ENCODE data around the gene SLC25A22. TPM values are rescaled to one million over a fixed set of nuclear protein-coding genes. Genes with fewer than 3 reads are reported as not detected.

SLC25A22 gene
- total RNA-seq, 2 experiments from 2014 or later = 45.9 to 49.1 TPM

- H3K36me3 Mint-ChIP-seq (ENCODE audit: low read depth) = peaks cover 10% of the 10 kb centered on the region
- CTCF ChIA-PET = interaction anchor here (0.5 to 1.2 kb wide), 2 partner anchors 24 to 111 kb away, joined by 3 to 5 read pairs; no protein-coding TSS in a partner anchor
- no peak overlapping the region for H3K4me3 Mint-ChIP-seq
- POLR2A ChIA-PET = no interaction called here
- no peak overlapping the region for H3K27ac Mint-ChIP-seq
- peaks cover 20% of the 10 kb centered on the region for H3K27me3 Mint-ChIP-seq
- H3K9me3 Mint-ChIP-seq = no peaks in the 10 kb centered on the region
- DNase-seq = no peak
- peaks cover 42% of the 10 kb centered on the region for H3K4me1 Mint-ChIP-seq
These were observed 26.3 kb upstream of the SLC25A22 start for GRCh38 chr11:824292-824880.

GRCh38 chr11:823441-824291, 25.6 kb upstream of the SLC25A22 start:
- peaks cover 36% of the 10 kb centered on the region for H3K4me1 Mint-ChIP-seq
- no peak overlapping the region for H3K27ac Mint-ChIP-seq
- peaks cover 13% of the 10 kb centered on the region for H3K27me3 Mint-ChIP-seq
- H3K36me3 Mint-ChIP-seq (ENCODE audit: low read depth) = peaks cover 10% of the 10 kb centered on the region
- ChIA-PET CTCF (interaction anchor here (0.5 to 1.2 kb wide), 2 partner anchors 24 to 111 kb away, joined by 3 to 5 read pairs; no protein-coding TSS in a partner anchor), POLR2A (no interaction called here)
- DNase-seq = no peak
- H3K4me3 Mint-ChIP-seq = no peak overlapping the region
- H3K9me3 Mint-ChIP-seq = no peaks in the 10 kb centered on the region

- peaks cover 26% of the 10 kb centered on the region for H3K4me1 Mint-ChIP-seq
- no peak for DNase-seq
- no peaks in the 10 kb centered on the region for H3K9me3 Mint-ChIP-seq
- H3K27ac Mint-ChIP-seq = no peak overlapping the region
- peak overlapping the region; percentile 84 for H3K4me3 Mint-ChIP-seq
- peaks cover 10% of the 10 kb centered on the region for H3K36me3 Mint-ChIP-seq (ENCODE audit: low read depth)
- ChIA-PET CTCF (no interaction called here), POLR2A (no interaction called here)
- no peaks in the 10 kb centered on the region for H3K27me3 Mint-ChIP-seq
These were observed 23.7 kb upstream of the SLC25A22 start for GRCh38 chr11:821512-822371.

- CTCF ChIA-PET = interaction anchor here (1.0 to 2.1 kb wide), 2 partner anchors 10 to 21 kb away, joined by 4 to 6 read pairs; partner anchors contain the start of genes POLR2L and TSPAN4
These were observed 22.8 kb upstream of the SLC25A22 start for GRCh38 chr11:820655-821511.

GRCh38 chr11:819943-820649, 22.0 kb upstream of the SLC25A22 start:
- Mint-ChIP-seq H3K4me1 (peaks cover 21% of the 10 kb centered on the region), H3K27me3 (no peaks in the 10 kb centered on the region), H3K27ac (peak overlapping the region; percentile 92), H3K36me3 (ENCODE audit: low read depth) (peaks cover 7% of the 10 kb centered on the region), H3K4me3 (peak overlapping the region; percentile 84), H3K9me3 (no peaks in the 10 kb centered on the region)
- ChIA-PET POLR2A (interaction anchor here (1.1 kb wide), 1 partner anchor 11 kb away, joined by 3 read pairs; the partner anchor contains the start of gene RPLP2), CTCF (interaction anchor here (1.0 to 2.1 kb wide), 7 partner anchors 10 to 30 kb away, joined by 3 to 12 read pairs (median 5); partner anchors contain the start of genes CEND1, POLR2L, RPLP2 and TSPAN4)
- DNase-seq = peak; percentile 97

More at GRCh38 chr11:820655-821511, 22.8 kb upstream of the SLC25A22 start:
- H3K27ac Mint-ChIP-seq = peak overlapping the region; percentile 19
- no peak for DNase-seq
- peak overlapping the region; percentile 84 for H3K4me3 Mint-ChIP-seq
- peaks cover 10% of the 10 kb centered on the region for H3K36me3 Mint-ChIP-seq (ENCODE audit: low read depth)
- H3K4me1 Mint-ChIP-seq = peaks cover 21% of the 10 kb centered on the region
- no peaks in the 10 kb centered on the region for H3K9me3 Mint-ChIP-seq
- no peaks in the 10 kb centered on the region for H3K27me3 Mint-ChIP-seq
- POLR2A ChIA-PET = no interaction called here

GRCh38 chr11:819129-819931, 21.2 kb upstream of the SLC25A22 start:
- Mint-ChIP-seq H3K9me3 (no peaks in the 10 kb centered on the region), H3K36me3 (ENCODE audit: low read depth) (peaks cover 3% of the 10 kb centered on the region), H3K27me3 (no peaks in the 10 kb centered on the region), H3K27ac (peak overlapping the region; percentile 92), H3K4me3 (peak overlapping the region; percentile 84), H3K4me1 (peaks cover 21% of the 10 kb centered on the region)
- POLR2A ChIA-PET = interaction anchor here (1.1 kb wide), 1 partner anchor 10 kb away, joined by 3 read pairs; the partner anchor contains the start of gene RPLP2
- CTCF ChIA-PET = interaction anchor here (1.2 to 2.1 kb wide), 7 partner anchors 10 to 29 kb away, joined by 3 to 12 read pairs (median 5); partner anchors contain the start of genes CEND1 and RPLP2
- DNase-seq = peak; percentile 90

GRCh38 chr11:818396-819128, 20.5 kb upstream of the SLC25A22 start, which contains the start of gene PNPLA2:
TSS of gene PNPLA2 (plus strand) at chr11:818914. CDS start at chr11:819719, 805 bp downstream.
- POLR2A ChIA-PET = interaction anchor here (1.1 kb wide), 1 partner anchor 9 kb away, joined by 3 read pairs; the partner anchor contains the start of gene RPLP2
- CTCF ChIA-PET = interaction anchor here (0.7 to 2.1 kb wide), 11 partner anchors 10 to 412 kb away, joined by 3 to 12 read pairs (median 5); partner anchors contain the start of genes CEND1, PIDD1 and RPLP2
- peak within 1 kb of the TSS; percentile 84 for H3K4me3 Mint-ChIP-seq
- DNase-seq = no peak
- no peaks in the 10 kb centered on the region for H3K27me3 Mint-ChIP-seq
- H3K27ac Mint-ChIP-seq = peak within 1 kb of the TSS; percentile 92
- peaks cover 3% of the 10 kb centered on the region for H3K36me3 Mint-ChIP-seq (ENCODE audit: low read depth)
- no peaks in the 10 kb centered on the region for H3K9me3 Mint-ChIP-seq
- H3K4me1 Mint-ChIP-seq = peaks cover 23% of the 10 kb centered on the region

GRCh38 chr11:816433-816779, 18.3 kb upstream of the SLC25A22 start:
- Mint-ChIP-seq H3K27ac (no peak overlapping the region), H3K27me3 (no peaks in the 10 kb centered on the region), H3K4me1 (peaks cover 31% of the 10 kb centered on the region), H3K9me3 (no peaks in the 10 kb centered on the region), H3K4me3 (no peak overlapping the region), H3K36me3 (ENCODE audit: low read depth) (peaks cover 13% of the 10 kb centered on the region)
- CTCF ChIA-PET = no interaction called here
- DNase-seq = no peak
- POLR2A ChIA-PET = no interaction called here

- DNase-seq = no peak
- CTCF ChIA-PET = no interaction called here
- no peak overlapping the region for H3K4me3 Mint-ChIP-seq
- no peak overlapping the region for H3K27ac Mint-ChIP-seq
- POLR2A ChIA-PET = no interaction called here
- no peaks in the 10 kb centered on the region for H3K9me3 Mint-ChIP-seq
- H3K4me1 Mint-ChIP-seq = peaks cover 33% of the 10 kb centered on the region
- H3K27me3 Mint-ChIP-seq = no peaks in the 10 kb centered on the region
- peaks cover 19% of the 10 kb centered on the region for H3K36me3 Mint-ChIP-seq (ENCODE audit: low read depth)
These were observed 17.8 kb upstream of the SLC25A22 start for GRCh38 chr11:815675-816432.

All from activated CD4-positive, alpha-beta T cell treated with anti-CD3 and anti-CD28 coated beads, Interleukin-2, amount 10 ng/mL, durations not matched to agents 7 days and 5 days (primary cell).